ENCODE measurements around the gene CFAP65.
A peak's percentile ranks its signal among the peaks of the same experiment; 100 is the strongest.

The CFAP65 gene

DNA sequence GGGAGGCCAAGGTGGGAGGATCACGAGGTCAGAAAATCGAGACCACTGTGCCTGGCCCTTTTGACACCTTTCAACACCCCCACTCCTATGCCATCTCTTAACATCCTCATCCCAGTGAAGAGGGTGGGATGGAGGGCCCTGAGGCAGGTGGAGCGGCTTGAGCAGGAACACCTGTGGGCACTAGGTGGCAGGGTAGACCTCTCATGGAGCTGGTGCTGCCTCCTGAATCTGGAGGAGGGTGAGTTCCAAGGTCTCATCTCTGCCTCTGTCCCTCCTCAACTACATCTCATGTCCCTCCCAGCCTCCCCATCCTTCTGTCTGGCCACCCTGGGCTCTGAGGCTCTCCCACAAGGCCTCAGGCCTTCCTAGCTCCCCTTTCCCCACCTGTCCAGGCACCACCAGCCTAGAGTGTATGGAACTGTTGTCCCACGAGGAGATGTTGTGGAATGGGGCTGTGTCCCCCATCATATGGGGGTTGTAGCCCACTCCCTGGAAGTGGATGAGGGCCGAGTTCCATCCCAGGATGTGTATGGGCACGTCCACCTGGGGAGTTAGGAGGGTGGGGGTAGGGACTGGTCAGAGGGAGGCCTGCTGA, 31.1 kb downstream of the CFAP65 start:
- DNase-seq = peak; percentile 9

DNA sequence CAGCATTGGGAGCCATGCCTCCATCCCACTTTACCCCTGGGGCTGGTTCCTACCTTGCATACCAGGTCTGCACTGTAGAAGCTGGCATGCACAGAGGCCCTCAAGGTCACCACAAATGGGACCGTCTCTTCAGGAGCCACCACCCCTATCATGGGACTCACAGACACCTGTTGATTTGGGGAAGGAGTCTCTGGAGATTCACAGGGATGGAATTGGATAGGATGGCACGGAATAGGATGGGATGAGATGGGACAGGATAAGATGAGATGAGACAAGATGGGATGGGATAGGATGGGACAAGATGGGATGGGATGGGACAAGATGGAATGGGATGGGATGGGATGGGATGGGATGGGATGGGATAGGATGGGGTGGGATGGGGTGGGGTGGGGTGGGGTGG, 32.0 kb downstream of the CFAP65 start:
- no peak for DNase-seq

DNA sequence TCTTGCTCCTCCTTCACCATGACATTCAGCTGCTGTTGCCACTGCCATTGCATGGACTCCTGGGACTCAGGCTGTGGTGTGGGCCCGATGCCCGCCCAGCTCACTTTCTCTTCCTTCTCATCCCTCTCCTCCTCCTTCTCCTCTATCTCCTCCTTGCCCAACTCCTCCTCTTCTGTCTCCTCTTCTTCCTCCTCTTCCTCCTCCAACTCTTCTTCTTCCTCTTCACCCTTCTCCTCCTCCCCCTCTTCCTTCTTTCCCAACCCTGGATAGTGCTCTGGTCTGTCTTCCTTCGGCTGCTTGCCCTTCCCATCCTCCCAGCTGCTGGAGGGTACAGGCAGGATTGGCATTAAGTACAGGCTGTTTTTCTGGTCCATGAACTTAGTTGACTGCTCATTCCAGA, 37.3 kb downstream of the CFAP65 start:
- DNase-seq = no peak

DNA sequence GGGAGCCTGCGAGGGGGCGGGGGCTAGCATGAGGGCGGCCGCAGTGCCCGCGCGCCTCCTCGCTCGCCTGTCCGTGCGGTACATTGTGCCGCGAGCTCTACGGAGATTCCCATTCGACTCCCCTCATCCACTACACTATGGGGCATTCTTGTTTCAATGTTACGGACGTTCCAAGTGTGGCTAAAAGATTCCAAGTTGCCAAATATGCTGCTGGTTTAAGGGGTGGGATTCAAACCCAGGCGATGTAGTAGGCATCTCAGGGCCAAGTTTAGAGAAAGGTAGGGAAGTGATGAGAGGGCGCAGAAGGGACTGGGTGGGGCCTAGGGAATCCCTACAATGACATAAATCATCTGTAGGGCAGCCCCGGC, 38.1 kb downstream of the CFAP65 start:
- no peak for DNase-seq

DNA sequence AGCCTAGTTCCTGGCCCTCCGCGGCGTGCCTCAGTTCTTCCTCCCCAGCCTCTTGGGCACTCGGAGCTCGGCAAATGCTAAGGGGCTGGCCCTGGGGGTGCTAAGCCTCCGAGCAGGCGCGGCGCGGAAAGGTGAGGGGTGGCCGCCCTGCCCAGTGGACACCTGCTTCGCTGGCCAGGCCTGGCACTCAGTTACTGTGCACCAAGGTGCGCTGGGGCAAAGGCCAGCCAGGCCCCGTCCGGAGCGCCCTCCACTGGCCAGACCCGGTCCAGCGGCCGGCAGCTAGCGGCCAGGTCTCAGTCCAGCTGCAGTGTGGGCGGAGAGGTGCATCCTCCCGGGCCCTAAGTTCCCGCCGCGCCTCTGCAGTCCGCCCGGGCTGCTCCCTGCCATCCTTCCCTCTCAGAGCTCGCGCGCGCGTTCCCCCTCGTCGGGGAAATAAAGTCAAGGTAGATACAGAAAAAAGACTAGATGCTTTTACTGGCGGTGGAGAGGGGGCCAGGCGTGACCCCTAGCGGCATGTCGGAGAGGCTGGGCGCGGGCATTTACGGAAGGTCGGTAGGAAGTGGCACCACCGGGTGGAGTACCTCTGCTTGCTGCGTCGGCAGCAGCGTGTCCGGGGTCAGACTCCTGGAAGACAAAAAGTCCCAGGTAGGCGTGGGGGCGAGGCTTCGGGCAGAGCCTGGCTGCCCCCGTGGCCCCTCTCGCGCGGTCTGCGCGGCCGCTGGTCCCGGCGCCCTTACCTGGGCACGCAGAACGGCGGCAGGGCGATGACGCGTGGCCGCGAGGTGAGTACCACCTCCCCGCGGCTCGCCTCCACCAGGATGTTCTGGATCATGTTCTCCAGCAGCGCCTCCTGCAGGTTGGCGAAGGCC, 38.7 kb downstream of the CFAP65 start:
- DNase-seq = peak; percentile 80

DNA sequence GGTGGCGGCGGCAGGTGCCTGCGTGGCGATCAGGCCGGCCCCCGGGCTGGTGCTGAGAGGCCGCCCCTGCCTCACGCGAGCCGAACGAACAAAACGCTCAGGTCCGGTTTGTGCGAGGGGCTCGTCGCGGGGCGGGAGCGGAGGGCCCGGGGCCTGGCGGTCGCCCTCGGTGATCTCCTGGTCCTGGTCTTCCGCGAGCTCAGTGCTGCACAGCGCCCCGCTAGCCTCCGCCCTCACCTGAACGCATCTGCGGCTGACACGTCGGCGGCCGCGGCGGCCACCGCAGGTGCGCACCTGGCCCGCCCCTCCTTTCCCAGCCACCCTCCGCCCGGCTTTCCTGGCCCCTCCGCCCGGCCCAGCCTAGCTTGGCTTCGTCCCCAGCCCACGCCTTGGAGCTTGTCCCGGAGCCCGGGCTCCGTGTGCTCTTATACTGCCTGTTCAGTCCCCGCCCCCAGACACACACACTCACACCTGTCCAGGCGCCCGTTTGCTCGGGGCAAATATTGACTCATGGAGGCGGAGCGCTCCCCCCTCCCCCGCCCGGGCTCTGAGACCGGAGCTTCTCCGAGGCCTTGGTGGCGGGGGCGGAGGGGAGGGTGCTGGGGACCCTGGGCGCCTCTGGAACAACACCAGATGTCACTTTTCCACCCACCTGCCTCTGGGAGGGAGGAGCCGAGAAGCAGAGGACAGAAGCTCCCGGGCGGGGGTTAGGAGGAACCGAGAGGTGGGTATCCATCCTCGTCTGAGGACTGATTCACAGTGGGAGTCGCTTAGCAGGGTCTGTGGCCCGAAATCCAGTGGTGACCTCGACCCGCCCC, 39.5 kb downstream of the CFAP65 start:
- peak; percentile 97 for DNase-seq

- DNase-seq = no peak
Observed at GRCh38 chr2:219001100-219001576, 40.2 kb downstream of the CFAP65 start.

- no peak for DNase-seq
Observed at GRCh38 chr2:219000569-219000960, 40.8 kb downstream of the CFAP65 start.

DNA sequence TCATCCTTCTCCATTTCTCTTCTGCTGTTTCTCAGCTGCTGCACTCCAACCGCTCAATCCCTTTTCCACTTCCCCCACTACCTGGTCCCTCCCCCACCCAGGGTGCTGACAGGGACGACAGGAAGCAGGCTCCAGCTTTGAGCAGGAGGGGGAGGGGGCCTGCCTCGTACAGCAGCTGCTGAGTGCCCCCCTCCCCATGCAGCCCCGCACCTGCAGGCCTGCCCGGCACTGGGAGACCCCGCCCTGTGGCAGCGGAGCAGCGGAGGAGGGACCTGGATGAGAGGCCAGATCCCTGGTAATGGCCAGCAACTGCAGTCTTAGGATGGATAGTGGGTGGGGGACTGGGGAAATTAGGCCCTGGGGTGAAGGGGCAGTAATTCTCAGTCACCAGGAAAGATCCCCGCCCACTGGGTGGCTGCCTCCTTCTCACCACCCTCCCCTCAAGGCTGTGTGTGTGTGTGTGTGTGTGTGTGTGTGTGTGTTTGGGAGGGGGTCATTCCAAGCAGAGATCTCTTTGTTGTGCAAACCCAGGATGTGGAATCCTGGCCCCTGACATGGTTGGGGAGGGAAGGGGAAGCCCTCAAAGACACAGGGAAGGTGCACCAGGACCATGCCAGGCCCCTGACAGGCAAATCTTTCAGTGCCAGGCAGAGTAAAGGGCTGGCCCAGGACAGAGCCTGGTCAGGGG, 41.3 kb downstream of the CFAP65 start:
- peak; percentile 91 for DNase-seq

DNA sequence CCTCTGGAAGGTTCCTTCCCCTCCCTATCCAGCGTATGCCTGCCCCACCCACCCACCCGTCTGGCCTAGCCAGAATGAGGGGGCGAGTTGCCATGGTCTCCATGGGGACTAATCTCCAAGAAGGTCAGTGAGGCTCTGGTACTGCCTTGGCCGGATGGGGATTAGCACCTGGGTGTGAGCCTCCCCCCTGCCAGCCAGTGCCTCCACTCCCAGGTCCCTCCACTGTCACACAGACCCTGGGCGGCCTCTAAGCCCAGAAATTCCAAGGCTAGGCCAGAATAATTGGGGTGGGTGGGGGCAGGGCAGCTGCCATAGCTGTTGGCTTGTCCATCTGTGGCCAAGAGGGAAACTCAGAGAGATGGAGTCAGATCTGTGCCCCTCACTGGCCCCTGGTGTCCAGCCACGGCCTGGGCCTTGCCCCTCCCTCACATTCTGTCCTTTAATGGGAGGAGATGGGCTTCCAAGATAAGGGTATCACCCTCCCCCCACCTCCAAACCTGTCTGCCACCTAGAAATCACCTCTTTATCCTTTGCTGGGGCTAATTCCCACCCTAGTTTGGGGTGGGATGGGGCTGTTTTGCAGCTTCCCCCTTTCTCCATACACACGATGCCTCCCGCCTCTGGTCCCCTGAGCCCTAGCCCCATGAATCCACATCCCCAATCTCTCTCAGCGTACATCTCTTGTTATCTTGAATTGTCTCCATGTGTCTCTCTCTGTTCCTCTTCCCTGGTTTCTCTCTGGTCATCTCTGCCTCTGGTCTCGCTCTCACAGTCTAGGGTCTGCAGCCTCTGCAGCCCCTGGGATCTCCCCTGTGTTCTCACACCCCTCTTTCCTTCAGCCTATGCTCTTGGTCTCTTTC, 42.1 kb downstream of the CFAP65 start:
- DNase-seq = no peak

DNA sequence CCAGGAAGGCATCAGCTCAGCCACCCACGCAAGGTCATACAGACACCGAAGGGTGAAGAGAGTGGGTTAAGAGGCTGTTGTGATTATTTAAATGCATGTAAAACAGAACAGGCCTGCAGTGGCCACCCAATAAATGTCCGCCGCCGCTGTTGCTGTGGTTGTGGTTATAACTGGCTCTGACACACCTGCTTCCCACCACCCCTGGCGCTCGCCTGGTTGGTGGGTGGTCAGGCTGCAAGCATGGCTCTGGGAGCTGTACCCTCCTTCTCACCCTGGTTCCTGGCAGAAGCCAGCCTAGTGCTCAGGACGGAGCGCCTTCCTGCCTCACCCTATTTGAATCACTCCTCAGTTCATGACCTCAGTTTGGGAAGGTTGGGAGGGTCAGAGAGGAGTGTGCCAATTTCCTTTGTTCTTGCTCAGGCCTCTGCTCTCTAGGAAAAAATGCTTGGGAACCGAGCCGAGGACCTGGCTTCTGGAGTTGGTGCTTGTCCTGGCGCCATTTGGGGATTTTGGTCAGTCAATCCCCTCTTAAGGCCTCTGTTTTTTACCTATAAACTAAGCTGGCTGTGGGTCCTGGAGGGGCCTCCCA, 42.8 kb downstream of the CFAP65 start:
- DNase-seq = peak; percentile 64

DNA sequence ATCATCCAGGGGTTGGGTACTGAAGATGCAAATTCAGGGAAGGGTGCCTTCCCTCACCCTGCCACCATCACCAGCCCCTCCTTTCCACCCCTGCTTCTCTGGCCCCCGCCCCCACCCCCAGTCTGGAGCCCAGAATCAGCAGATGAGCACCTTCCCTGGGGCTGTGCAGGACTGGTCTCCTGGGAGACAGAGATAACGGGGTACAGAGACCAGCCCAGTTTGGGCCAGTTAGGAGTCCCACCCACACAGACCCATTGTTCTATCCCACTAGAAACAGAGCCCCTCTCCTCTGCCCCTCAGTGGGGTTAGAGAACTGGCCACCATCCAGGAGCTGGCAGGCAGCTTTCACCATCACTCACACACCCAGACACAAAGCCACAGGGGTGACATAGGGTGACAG, 43.6 kb downstream of the CFAP65 start:
- DNase-seq = no peak

DNA sequence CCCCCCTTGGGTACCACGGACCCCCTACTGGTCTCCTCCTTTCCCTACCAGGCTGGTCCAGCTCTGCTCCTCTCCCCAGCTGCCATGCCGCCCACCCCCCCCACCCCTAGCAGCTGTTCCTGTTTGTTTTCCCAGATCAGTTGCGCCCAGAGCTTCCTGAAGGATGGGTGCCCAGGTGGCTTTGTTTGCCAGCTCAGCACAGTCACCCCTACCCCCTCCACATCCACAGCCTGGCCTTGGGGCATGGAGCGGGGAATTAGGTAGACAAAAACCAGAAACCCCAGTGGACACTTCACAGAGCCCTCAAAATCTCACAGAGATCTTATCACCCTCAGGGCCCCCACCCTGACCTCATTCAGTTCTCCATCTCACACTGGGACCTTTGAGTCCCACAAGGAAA, 44.4 kb downstream of the CFAP65 start:
- DNase-seq = peak; percentile 74

GRCh38 chr2:218995972-218996711, 45.2 kb downstream of the CFAP65 start:
- peak; percentile 78 for DNase-seq

DNA sequence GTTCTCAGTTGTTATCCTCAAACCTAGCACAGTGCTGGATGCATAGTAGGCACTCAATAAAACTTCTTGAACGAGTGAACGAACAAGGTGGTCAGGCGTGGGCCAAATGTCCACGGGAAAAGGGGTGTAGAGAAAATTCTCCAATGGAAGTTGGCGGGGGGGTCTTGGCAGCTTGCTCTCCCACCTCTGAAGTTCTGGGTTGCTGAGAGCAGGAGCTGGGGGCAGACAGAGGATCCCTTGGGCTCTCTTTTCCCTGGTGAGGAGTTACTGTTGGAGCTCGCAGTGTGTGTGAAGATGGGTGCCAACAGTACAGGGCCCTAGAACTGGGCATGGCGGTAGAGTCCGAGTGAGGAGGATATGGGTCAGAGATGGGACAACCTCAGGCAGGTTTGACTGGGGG, 45.8 kb downstream of the CFAP65 start:
- DNase-seq = no peak

DNA sequence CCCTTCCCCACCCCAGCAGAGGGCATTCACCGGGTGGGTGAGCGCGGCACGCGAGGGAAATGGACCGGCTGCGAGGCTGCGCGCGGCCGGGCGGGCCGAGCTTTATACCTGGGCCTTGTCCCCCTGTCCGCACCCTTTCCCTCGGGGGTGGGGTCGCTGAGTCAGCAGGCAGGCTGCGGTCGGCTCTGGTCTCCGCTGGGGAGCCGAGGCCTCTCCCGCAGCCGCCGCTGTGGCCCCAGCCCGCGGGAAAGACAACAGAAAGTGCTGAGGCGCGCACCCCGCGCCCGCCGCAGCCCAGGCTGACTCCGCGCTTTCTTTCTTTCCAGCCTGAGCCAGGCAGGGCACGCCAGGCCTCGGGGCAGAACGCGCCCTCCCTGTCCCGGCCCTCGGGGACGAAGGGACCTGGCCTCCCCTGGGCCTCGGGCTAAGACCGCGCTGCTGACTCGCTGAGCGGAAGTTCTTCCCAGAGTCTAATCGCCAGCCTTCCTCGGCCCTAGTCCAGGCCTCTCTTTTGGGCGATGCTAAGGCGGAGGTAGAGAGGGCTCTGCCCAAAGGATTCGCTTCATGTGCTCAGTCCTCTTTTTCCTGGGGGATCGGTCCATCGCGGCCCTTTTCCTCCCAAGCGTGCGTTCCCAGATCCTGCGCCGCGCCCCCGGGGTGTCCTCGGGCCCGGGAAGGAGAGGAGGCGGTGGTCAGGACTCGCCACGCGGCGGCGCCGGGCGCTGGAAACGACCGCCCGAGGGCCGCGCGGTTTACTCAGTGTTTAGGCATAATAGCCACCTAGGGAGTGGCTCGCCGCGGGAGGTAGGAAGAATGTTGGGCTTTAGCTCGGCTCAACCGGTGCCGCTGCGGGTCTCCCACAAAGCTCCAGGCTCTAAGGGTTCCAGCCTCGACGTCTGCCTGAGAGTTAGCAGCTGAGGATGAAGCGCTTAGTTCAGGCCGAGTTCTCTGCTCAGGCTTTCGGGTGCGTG, 47.7 kb downstream of the CFAP65 start, which contains the start of gene CRYBA2:
TSS of gene CRYBA2 (minus strand) at position 78 of the 971 bp plus-strand sequence. CDS start 246 bp downstream, outside the sequence.
- DNase-seq = peak; percentile 19

DNA sequence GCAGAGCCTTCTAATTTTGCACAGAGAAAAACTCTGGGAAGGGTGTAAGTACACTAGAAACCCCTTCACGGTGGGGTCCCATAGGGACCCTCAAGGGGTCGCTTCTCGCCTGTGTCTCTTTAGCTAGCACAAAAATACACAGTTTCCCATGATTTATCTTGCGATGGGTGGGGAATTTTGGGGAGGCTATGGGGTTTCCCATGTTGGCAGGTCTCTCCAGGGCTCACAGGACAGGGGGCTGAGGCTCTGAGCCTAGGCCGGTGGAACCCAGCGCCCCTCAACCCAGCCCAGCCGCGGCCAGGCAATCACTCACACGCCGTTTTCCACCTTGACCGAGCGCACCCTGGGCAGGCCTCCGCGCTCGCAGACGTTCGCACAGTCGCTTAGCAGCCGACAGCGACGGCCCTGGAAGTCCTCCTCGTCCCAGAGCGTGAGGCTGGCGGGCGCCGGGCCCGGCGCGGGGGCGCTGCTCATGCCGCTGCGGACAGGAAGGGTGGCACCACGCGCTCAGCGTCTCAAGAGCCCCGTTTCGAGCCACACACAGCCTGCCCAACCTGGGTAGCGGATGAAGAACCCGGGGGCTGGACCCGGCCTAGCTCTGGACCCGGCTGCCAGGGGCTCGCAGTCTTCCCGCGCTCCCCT, 48.5 kb downstream of the CFAP65 start:
- DNase-seq = peak; percentile 25

DNA sequence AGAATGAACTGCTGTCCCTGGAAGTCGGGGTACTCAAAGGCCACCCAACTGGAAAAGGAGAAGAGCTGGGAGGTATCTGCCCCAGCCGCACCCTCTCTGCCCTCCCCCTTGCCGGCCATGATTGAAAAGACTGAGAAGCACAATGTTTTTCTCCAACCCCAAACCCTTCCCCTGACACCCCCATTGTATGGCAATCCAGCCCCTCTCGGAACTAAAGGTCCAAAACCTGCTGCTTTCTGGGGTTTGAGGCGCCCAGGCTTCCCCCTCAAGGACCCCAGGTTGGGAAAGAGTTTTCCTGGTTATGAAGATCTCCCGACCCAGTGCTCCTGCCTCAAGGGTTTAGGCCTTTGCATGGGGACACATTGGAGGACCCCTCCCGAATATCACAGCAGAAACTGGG, 49.1 kb downstream of the CFAP65 start:
- no peak for DNase-seq

GRCh38 chr2:218991674-218992168, 49.6 kb downstream of the CFAP65 start:
- DNase-seq = no peak

Measured in NCI-H526 treated with DMSO at 0.1 percent for 48 hours (cell line).